Stimulated activated effector memory CD8-positive, alpha-beta T cell treated with anti-CD3 and anti-CD28 coated beads, Interleukin-12 subunit alpha, Interleukin-12 subunit beta, amount 100 ng/mL, for 72 hours (primary cell): Measurements from ENCODE around the gene CENPB.
A peak's percentile ranks its signal among the peaks of the same experiment; 100 is the strongest.

Experiments
- ATAC-seq: fragments of 150-1000 bp; cut with Tn5 transposase; 2 replicates; pipeline ENCODE4 v1.10.0; 2021
- DNase-seq, 2 donors: peaks; one replicate each; pipeline ENCODE4 v3.0.0; 2021 to 2022; ENCODE audit warnings: low spot score in 2 of 2
- H3K27ac Mint-ChIP-seq: one replicate; pipeline ENCODE4 v1.8.0; 2022; ENCODE audit warnings: mild to moderate bottlenecking, mixed read lengths
- H3K36me3 Mint-ChIP-seq: one replicate; pipeline ENCODE4 v1.8.0; 2022; ENCODE audit warnings: mild to moderate bottlenecking, mixed read lengths
- H3K4me1 Mint-ChIP-seq: one replicate; pipeline ENCODE4 v1.8.0; 2022; ENCODE audit warnings: mixed read lengths
- H3K4me3 Mint-ChIP-seq: one replicate; pipeline ENCODE4 v1.8.0; 2022; ENCODE audit warnings: mild to moderate bottlenecking, mixed read lengths
- H3K9me3 Mint-ChIP-seq: one replicate; pipeline ENCODE4 v1.8.0; 2022; ENCODE audit warnings: mixed read lengths

The CENPB gene

GRCh38 chr20:3743251-3743650 is 43.3 kb downstream of the CENPB start:
- no peak for DNase-seq
- no peak overlapping the region for H3K4me3 Mint-ChIP-seq
- no peaks in the 10 kb centered on the region for H3K36me3 Mint-ChIP-seq
- H3K9me3 Mint-ChIP-seq, result no peaks in the 10 kb centered on the region
- no peak overlapping the region for H3K27ac Mint-ChIP-seq
- H3K4me1 Mint-ChIP-seq, result peaks cover 19% of the 10 kb centered on the region
- ATAC-seq, result no peak

- Mint-ChIP-seq H3K27ac (no peak overlapping the region), H3K4me1 (peaks cover 19% of the 10 kb centered on the region), H3K4me3 (no peak overlapping the region), H3K36me3 (no peaks in the 10 kb centered on the region), H3K9me3 (no peaks in the 10 kb centered on the region)
- ATAC-seq, result no peak
- DNase-seq, result no peak
Measured at GRCh38 chr20:3741836-3742458, 44.6 kb downstream of the CENPB start.

- ATAC-seq, result no peak
- Mint-ChIP-seq H3K9me3 (no peaks in the 10 kb centered on the region), H3K4me1 (peaks cover 16% of the 10 kb centered on the region), H3K36me3 (no peaks in the 10 kb centered on the region), H3K4me3 (no peak overlapping the region), H3K27ac (no peak overlapping the region)
- DNase-seq, result no peak
Measured at GRCh38 chr20:3740615-3741301, 45.8 kb downstream of the CENPB start.

DNA sequence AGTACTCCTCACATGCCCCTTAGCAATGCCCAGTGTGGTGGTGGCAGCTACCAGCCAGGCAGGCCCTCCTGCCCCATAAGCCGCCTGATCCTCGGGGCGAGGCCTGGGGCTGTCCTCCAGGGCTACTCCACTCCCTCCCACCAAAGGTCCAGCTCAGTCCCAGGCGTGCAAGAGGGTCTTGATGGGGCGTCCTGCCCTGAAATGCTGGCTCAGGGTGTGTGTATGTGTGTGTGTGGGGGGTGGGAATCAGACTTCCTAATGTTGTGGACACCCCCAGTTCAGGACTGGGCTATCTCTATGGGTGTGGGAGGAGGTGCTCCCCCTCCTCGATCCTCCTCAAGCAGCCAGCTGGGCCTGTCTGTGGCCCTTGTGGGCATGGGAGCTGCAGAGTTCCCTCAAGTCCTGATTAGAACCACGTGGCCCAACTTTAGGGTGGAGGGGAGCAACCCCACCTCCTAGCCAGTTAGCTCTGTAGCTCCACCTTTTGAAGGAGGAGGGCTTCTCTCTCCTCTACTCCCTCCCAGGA is 46.6 kb downstream of the CENPB start:
- ATAC-seq, result peak; percentile 17
- no peak for DNase-seq
- H3K4me1 Mint-ChIP-seq, result peaks cover 8% of the 10 kb centered on the region
- no peak overlapping the region for H3K4me3 Mint-ChIP-seq
- no peaks in the 10 kb centered on the region for H3K36me3 Mint-ChIP-seq
- no peak overlapping the region for H3K27ac Mint-ChIP-seq
- no peaks in the 10 kb centered on the region for H3K9me3 Mint-ChIP-seq

GRCh38 chr20:3739054-3739925 is 47.2 kb downstream of the CENPB start:
- DNase-seq, result no peak
- H3K4me3 Mint-ChIP-seq, result no peak overlapping the region
- ATAC-seq, result peak; percentile 9

GRCh38 chr20:3738111-3739053 is 48.2 kb downstream of the CENPB start:
- no peak for DNase-seq
- Mint-ChIP-seq H3K36me3 (no peaks in the 10 kb centered on the region), H3K9me3 (no peaks in the 10 kb centered on the region), H3K4me3 (no peak overlapping the region), H3K4me1 (no peaks in the 10 kb centered on the region), H3K27ac (no peak overlapping the region)
- peak; percentile 4 for ATAC-seq

More at GRCh38 chr20:3739054-3739925, 47.2 kb downstream of the CENPB start:
- Mint-ChIP-seq H3K36me3 (no peaks in the 10 kb centered on the region), H3K9me3 (no peaks in the 10 kb centered on the region), H3K27ac (no peak overlapping the region), H3K4me1 (peaks cover 1% of the 10 kb centered on the region)

GRCh38 chr20:3735768-3736167 is 50.8 kb downstream of the CENPB start:
- no peak overlapping the region for H3K27ac Mint-ChIP-seq
- no peaks in the 10 kb centered on the region for H3K36me3 Mint-ChIP-seq
- DNase-seq (no peak), ATAC-seq (no peak)
- H3K4me3 Mint-ChIP-seq, result no peak overlapping the region
- H3K9me3 Mint-ChIP-seq, result no peaks in the 10 kb centered on the region
- H3K4me1 Mint-ChIP-seq, result no peaks in the 10 kb centered on the region

GRCh38 chr20:3734111-3734843 is 52.3 kb downstream of the CENPB start:
- Mint-ChIP-seq H3K4me3 (no peak overlapping the region), H3K27ac (no peak overlapping the region), H3K9me3 (no peaks in the 10 kb centered on the region), H3K36me3 (no peaks in the 10 kb centered on the region), H3K4me1 (peaks cover 6% of the 10 kb centered on the region)
- DNase-seq (no peak), ATAC-seq (no peak)
